K562 (cell line): ENCODE data around the gene TMC5. TPM values are rescaled to one million over a fixed set of nuclear protein-coding genes. Genes with fewer than 3 reads are reported as not detected.
A peak's percentile ranks its signal among the peaks of the same experiment; 100 is the strongest.

Source experiments
- ASH1L ChIP-seq: fragments of 450-650 bp; IDR thresholded peaks from 2 replicates; pipeline ENCODE4 v1.6.1; 2018; ENCODE audit warnings: borderline replicate concordance, mild to moderate bottlenecking, low read depth; ENCODE audit not compliant: partially characterized antibody
- ATF7 ChIP-seq: fragments of 450-650 bp; IDR thresholded peaks from 2 replicates; pipeline ENCODE4 v1.7.1; 2014; ENCODE audit warnings: mild to moderate bottlenecking, moderate library complexity
- HMG20A ChIP-seq: fragments of 450-650 bp; formaldehyde crosslinking; conservative IDR thresholded peaks from 2 replicates; pipeline ENCODE4 v1.4.0; 2020; ENCODE audit warnings: mild to moderate bottlenecking, mixed read lengths
- KAT8 ChIP-seq: fragments of 450-650 bp; IDR thresholded peaks from 2 replicates; pipeline ENCODE4 v1.6.1; 2016; ENCODE audit warnings: low read depth, mild to moderate bottlenecking
- LEF1 ChIP-seq: fragments of 450-650 bp; IDR thresholded peaks from 2 replicates; pipeline ENCODE4 v1.6.1; 2016; ENCODE audit warnings: mild to moderate bottlenecking
- MEIS2 ChIP-seq: fragments of 450-650 bp; IDR thresholded peaks from 2 replicates; pipeline ENCODE4 v1.6.1; 2014; ENCODE audit warnings: mild to moderate bottlenecking; ENCODE audit not compliant: partially characterized antibody
- NR2C2 ChIP-seq, 2 experiments: fragments of 200-800 bp in 1 of 2; sonication (Bioruptor generic) in 1 of 2; sonication (generic) in 1 of 2; formaldehyde crosslinking in 1 of 2; IDR thresholded peaks; 2 replicates each; pipeline versions ENCODE4 v1.6.1 to v1.8.0; 2016 to 2022; ENCODE audit warnings: mild to moderate bottlenecking in 1 of 2, missing compliant biosample characterization in 1 of 2, missing genetic modification characterization in 1 of 2, missing genetic modification reagents in 1 of 2
- POLR2H ChIP-seq: IDR thresholded peaks from 2 replicates; pipeline ENCODE4 v1.6.1; 2016; ENCODE audit warnings: missing genetic modification characterization, low read depth, mild to moderate bottlenecking, control low read depth, missing compliant biosample characterization, moderate library complexity
- PTRF ChIP-seq: fragments of 450-650 bp; IDR thresholded peaks from 2 replicates; pipeline ENCODE4 v1.6.1; 2016; ENCODE audit warnings: mild to moderate bottlenecking, missing genetic modification characterization, missing compliant biosample characterization
- SMARCC2 ChIP-seq: fragments of 450-650 bp; IDR thresholded peaks from 2 replicates; pipeline ENCODE4 v1.6.1; 2017; ENCODE audit warnings: antibody characterized with exemption, moderate library complexity, mild to moderate bottlenecking, low read depth
- SMC3 ChIP-seq: conservative IDR thresholded peaks from 2 replicates; pipeline ENCODE4 v1.6.1; 2011; ENCODE audit warnings: low read depth, low read length, improper control_type of control experiment; ENCODE audit not compliant: insufficient read depth
- SP2 ChIP-seq: IDR thresholded peaks from 2 replicates; pipeline ENCODE4 v1.6.1; 2011; ENCODE audit warnings: mild to moderate bottlenecking, low read depth, low read length, moderate library complexity; ENCODE audit not compliant: poor library complexity, severe bottlenecking; ENCODE audit errors: extremely low read depth
- STAT5B ChIP-seq: fragments of 250-450 bp; sonication (Bioruptor Pico); IDR thresholded peaks from 2 replicates; pipeline ENCODE4 v1.8.0; 2021; ENCODE audit warnings: mild to moderate bottlenecking, inconsistent platforms
- TEAD4 ChIP-seq, 2 experiments: sonication (generic) in 1 of 2; formaldehyde crosslinking in 1 of 2; IDR thresholded peaks; 2 replicates each; pipeline versions ENCODE4 v1.6.1 to v1.8.0; 2012 to 2022; ENCODE audit warnings: borderline replicate concordance in 1 of 2, inconsistent platforms in 1 of 2, low read length in 1 of 2, mild to moderate bottlenecking in 1 of 2, missing genetic modification reagents in 1 of 2
- ZNF146 ChIP-seq: IDR thresholded peaks from one replicate; pipeline ENCODE4 v1.6.1; 2018; ENCODE audit warnings: missing compliant biosample characterization; ENCODE audit not compliant: unreplicated experiment
- ZSCAN32 ChIP-seq: fragments of 450-650 bp; formaldehyde crosslinking; IDR thresholded peaks from 2 replicates; pipeline ENCODE4 v1.4.0; 2020; ENCODE audit warnings: mild to moderate bottlenecking, moderate library complexity
- polyA plus RNA-seq, 8 experiments: library from polyadenylated mRNA; depleted of rRNA in 4 of 8; stranded (reverse) in 5 of 8; unstranded in 3 of 8; fragments of >200 nt; fragmentation: Nextera tagmentation in 2 of 8; fragmentation: Illumina TruSeq in 1 of 8; extraction: Ambion mirVana in 2 of 8; extraction: Trizol in 1 of 8; gene quantifications; 2 replicates each; pipeline versions ENCODE4 v1.2.1 to v1.2.3, GENCODE V29; 2011 to 2014; ENCODE audit warnings: inconsistent platforms in 1 of 8, missing spikeins in 1 of 8
- total RNA-seq, 7 experiments: library from RNA; depleted of rRNA in 6 of 7; stranded (reverse); fragments of >200 nt in 6 of 7; fragmentation: Illumina TruSeq in 2 of 7; extraction: Trizol in 2 of 7; gene quantifications; 2 replicates each; pipeline versions ENCODE4 v1.2.1 to v1.2.3, GENCODE V29; 2011 to 2021; ENCODE audit warnings: low replicate concordance in 1 of 7
- TF ChIP-seq, protein P1 (sequence below): sonication (generic); formaldehyde crosslinking; IDR thresholded peaks from 2 replicates; pipeline ENCODE4 v1.8.1; 2023; ENCODE audit warnings: mild to moderate bottlenecking, missing genetic modification reagents
- TF ChIP-seq, protein P2 (sequence below), 3 experiments: fragments of 200-800 bp in 1 of 3; fragments of 250-450 bp in 1 of 3; fragments of 450-650 bp in 1 of 3; sonication (Bioruptor Pico) in 1 of 3; sonication (Bioruptor generic) in 1 of 3; formaldehyde crosslinking in 1 of 3; IDR thresholded peaks; 2 replicates each; pipeline versions ENCODE4 v1.6.1 to v1.8.0; 2016 to 2022; ENCODE audit warnings: mild to moderate bottlenecking in 2 of 3, missing genetic modification characterization in 2 of 3, missing compliant biosample characterization in 1 of 3, moderate library complexity in 1 of 3
- TF ChIP-seq, protein P3 (sequence below): fragments of 200-400 bp; formaldehyde crosslinking; IDR thresholded peaks from 2 replicates; pipeline ENCODE4 v1.6.1; 2017; ENCODE audit warnings: mild to moderate bottlenecking, low read depth, low read length, moderate library complexity

The TMC5 gene
- total and polyA plus RNA-seq, 9 of the 15 experiments (the other 6 are each of a cell fraction or from before 2014, with no cell fraction given), result 0.83 to 2.6 (median 1.6) TPM

DNA sequence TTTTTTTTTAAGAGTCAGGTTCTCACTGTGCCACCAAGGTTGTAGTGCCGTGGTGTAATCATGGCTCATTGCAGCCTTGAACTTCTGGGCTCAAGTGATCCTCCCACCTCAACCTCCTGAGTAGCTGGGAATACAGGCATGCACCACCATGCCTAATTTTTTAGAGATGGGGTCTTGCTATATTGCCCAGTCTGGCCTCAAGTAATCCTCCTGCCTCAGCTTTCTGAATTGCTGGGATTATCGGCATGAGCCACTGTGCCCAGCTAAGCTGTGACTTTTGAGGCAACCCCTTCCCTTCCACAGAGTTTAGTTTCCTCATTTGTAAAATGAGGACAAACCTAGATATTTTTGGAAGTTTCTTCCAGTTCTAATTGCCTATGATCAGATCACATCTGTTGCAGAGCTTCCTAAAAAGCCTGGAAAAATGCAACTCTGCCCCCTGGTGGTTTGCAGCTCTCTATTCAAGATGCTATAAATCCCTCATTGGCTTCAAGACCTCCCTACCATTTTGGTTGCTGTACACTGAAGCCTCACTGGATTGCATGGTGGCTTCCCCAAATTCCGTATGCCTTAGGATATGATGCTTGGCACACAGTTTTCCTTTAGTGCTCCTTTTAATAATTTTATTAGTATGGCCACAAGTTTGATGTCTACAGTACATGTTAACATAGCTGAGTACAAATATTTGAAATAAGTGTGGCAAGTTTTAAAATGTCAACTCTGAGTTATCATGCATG lies 84.9 kb downstream of the TMC5 start (continued):
- TF ChIP-seq ZNF146 (CRISPR knock-in tag) (no peak), KAT8 (no peak), HMG20A (no peak), ZSCAN32 (CRISPR knock-in tag) (no peak), MEIS2 (peak; percentile 85), TEAD4 (IDR thresholded peaks at IDR 0.05; ENCODE audit: low read length) (no peak), TEAD4 (CRISPR knock-in tag; IDR thresholded peaks at IDR 0.05; ENCODE audit: borderline replicate concordance) (no peak), POLR2H (tag) (no peak), NR2C2 (CRISPR knock-in tag; IDR thresholded peaks at IDR 0.05) (no peak), NR2C2 (tag; IDR thresholded peaks at IDR 0.05) (no peak), SP2 (no peak), SMC3 (peak; percentile 85), PTRF (tag) (no peak), ASH1L (no peak), ATF7 (no peak), SMARCC2 (no peak), LEF1 (no peak), STAT5B (CRISPR knock-in tag) (no peak)
- TF ChIP-seq, protein P1, sequence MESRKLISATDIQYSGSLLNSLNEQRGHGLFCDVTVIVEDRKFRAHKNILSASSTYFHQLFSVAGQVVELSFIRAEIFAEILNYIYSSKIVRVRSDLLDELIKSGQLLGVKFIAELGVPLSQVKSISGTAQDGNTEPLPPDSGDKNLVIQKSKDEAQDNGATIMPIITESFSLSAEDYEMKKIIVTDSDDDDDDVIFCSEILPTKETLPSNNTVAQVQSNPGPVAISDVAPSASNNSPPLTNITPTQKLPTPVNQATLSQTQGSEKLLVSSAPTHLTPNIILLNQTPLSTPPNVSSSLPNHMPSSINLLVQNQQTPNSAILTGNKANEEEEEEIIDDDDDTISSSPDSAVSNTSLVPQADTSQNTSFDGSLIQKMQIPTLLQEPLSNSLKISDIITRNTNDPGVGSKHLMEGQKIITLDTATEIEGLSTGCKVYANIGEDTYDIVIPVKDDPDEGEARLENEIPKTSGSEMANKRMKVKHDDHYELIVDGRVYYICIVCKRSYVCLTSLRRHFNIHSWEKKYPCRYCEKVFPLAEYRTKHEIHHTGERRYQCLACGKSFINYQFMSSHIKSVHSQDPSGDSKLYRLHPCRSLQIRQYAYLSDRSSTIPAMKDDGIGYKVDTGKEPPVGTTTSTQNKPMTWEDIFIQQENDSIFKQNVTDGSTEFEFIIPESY (CRISPR knock-in tag), result no peak
- TF ChIP-seq, protein P2, sequence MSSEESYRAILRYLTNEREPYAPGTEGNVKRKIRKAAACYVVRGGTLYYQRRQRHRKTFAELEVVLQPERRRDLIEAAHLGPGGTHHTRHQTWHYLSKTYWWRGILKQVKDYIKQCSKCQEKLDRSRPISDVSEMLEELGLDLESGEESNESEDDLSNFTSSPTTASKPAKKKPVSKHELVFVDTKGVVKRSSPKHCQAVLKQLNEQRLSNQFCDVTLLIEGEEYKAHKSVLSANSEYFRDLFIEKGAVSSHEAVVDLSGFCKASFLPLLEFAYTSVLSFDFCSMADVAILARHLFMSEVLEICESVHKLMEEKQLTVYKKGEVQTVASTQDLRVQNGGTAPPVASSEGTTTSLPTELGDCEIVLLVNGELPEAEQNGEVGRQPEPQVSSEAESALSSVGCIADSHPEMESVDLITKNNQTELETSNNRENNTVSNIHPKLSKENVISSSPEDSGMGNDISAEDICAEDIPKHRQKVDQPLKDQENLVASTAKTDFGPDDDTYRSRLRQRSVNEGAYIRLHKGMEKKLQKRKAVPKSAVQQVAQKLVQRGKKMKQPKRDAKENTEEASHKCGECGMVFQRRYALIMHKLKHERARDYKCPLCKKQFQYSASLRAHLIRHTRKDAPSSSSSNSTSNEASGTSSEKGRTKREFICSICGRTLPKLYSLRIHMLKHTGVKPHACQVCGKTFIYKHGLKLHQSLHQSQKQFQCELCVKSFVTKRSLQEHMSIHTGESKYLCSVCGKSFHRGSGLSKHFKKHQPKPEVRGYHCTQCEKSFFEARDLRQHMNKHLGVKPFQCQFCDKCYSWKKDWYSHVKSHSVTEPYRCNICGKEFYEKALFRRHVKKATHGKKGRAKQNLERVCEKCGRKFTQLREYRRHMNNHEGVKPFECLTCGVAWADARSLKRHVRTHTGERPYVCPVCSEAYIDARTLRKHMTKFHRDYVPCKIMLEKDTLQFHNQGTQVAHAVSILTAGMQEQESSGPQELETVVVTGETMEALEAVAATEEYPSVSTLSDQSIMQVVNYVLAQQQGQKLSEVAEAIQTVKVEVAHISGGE (CRISPR knock-in tag; IDR thresholded peaks at IDR 0.05), result no peak
- TF ChIP-seq, protein P3, sequence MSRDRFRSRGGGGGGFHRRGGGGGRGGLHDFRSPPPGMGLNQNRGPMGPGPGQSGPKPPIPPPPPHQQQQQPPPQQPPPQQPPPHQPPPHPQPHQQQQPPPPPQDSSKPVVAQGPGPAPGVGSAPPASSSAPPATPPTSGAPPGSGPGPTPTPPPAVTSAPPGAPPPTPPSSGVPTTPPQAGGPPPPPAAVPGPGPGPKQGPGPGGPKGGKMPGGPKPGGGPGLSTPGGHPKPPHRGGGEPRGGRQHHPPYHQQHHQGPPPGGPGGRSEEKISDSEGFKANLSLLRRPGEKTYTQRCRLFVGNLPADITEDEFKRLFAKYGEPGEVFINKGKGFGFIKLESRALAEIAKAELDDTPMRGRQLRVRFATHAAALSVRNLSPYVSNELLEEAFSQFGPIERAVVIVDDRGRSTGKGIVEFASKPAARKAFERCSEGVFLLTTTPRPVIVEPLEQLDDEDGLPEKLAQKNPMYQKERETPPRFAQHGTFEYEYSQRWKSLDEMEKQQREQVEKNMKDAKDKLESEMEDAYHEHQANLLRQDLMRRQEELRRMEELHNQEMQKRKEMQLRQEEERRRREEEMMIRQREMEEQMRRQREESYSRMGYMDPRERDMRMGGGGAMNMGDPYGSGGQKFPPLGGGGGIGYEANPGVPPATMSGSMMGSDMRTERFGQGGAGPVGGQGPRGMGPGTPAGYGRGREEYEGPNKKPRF, result no peak
